DOHH2 (cell line): Measurements from ENCODE around the gene TOP2A.
A peak's percentile ranks its signal among the peaks of the same experiment; 100 is the strongest.

Experiments
- H3F3A ChIP-seq: fragments of 200-600 bp; sonication (generic), shearing (Covaris generic); 2 replicates; pipeline ENCODE4 v1.6.0; 2016; ENCODE audit warnings: antibody characterized with exemption, mild to moderate bottlenecking; ENCODE audit not compliant: control insufficient read depth, insufficient read depth
- H3K27ac ChIP-seq: fragments of 200-600 bp; sonication (generic); 2 replicates; pipeline ENCODE4 v1.5.1; 2014; ENCODE audit warnings: low read depth, mild to moderate bottlenecking, low read length, moderate library complexity
- H3K27me3 ChIP-seq: fragments of 200-600 bp; sonication (generic); 2 replicates; pipeline ENCODE4 v1.6.1; 2014; ENCODE audit warnings: mild to moderate bottlenecking, low read length, mixed read lengths; ENCODE audit not compliant: control insufficient read depth
- H3K36me3 ChIP-seq: fragments of 200-600 bp; sonication (generic); 2 replicates; pipeline ENCODE4 v1.6.1; 2014; ENCODE audit warnings: mild to moderate bottlenecking, low read length, moderate library complexity, mixed read lengths; ENCODE audit not compliant: control insufficient read depth
- H3K4me1 ChIP-seq: fragments of 200-600 bp; sonication (generic); 2 replicates; pipeline ENCODE4 v1.6.1; 2014; ENCODE audit warnings: mild to moderate bottlenecking, low read length, mixed read lengths; ENCODE audit not compliant: control insufficient read depth
- H3K4me2 ChIP-seq: fragments of 200-600 bp; sonication (generic); 2 replicates; pipeline ENCODE4 v1.6.0; 2014; ENCODE audit warnings: mild to moderate bottlenecking, low read length, moderate library complexity
- H3K4me3 ChIP-seq: fragments of 200-600 bp; sonication (generic); 2 replicates; pipeline ENCODE4 v1.5.1; 2014; ENCODE audit warnings: mild to moderate bottlenecking, low read length, mixed read lengths
- H3K79me2 ChIP-seq: fragments of 200-600 bp; sonication (generic); 2 replicates; pipeline ENCODE4 v1.6.1; 2014; ENCODE audit warnings: mild to moderate bottlenecking, low read length, mixed read lengths; ENCODE audit not compliant: control insufficient read depth
- H3K9me2 ChIP-seq: fragments of 200-600 bp; sonication (generic); replicated peaks from 2 replicates; pipeline ENCODE4 v1.6.1; 2014; ENCODE audit warnings: mild to moderate bottlenecking, low read length, mixed read lengths; ENCODE audit not compliant: control insufficient read depth
- H3K9me3 ChIP-seq: fragments of 200-600 bp; sonication (generic); 2 replicates; pipeline ENCODE4 v1.6.1; 2014; ENCODE audit warnings: antibody characterized with exemption, low read length, mixed read lengths; ENCODE audit not compliant: control insufficient read depth, insufficient read depth
- H4K20me1 ChIP-seq: fragments of 200-600 bp; sonication (generic); 2 replicates; pipeline ENCODE4 v1.6.0; 2014; ENCODE audit warnings: low read depth, mild to moderate bottlenecking, antibody characterized with exemption, low read length, moderate library complexity; ENCODE audit not compliant: control insufficient read depth, insufficient read depth
- EZH2phosphoT487 ChIP-seq: fragments of 200-600 bp; sonication (generic); IDR thresholded peaks from 2 replicates; pipeline ENCODE4 v1.6.1; 2017; ENCODE audit warnings: borderline replicate concordance, mild to moderate bottlenecking, antibody characterized with exemption, low read length, moderate library complexity, mixed read lengths
- TF ChIP-seq, protein P1 (sequence below): fragments of 200-600 bp; sonication (generic); IDR thresholded peaks from one replicate; pipeline ENCODE4 v1.5.1; 2014; ENCODE audit warnings: antibody characterized with exemption, mild to moderate bottlenecking, low read depth, low read length; ENCODE audit not compliant: poor library complexity, severe bottlenecking

Gene TOP2A

DNA sequence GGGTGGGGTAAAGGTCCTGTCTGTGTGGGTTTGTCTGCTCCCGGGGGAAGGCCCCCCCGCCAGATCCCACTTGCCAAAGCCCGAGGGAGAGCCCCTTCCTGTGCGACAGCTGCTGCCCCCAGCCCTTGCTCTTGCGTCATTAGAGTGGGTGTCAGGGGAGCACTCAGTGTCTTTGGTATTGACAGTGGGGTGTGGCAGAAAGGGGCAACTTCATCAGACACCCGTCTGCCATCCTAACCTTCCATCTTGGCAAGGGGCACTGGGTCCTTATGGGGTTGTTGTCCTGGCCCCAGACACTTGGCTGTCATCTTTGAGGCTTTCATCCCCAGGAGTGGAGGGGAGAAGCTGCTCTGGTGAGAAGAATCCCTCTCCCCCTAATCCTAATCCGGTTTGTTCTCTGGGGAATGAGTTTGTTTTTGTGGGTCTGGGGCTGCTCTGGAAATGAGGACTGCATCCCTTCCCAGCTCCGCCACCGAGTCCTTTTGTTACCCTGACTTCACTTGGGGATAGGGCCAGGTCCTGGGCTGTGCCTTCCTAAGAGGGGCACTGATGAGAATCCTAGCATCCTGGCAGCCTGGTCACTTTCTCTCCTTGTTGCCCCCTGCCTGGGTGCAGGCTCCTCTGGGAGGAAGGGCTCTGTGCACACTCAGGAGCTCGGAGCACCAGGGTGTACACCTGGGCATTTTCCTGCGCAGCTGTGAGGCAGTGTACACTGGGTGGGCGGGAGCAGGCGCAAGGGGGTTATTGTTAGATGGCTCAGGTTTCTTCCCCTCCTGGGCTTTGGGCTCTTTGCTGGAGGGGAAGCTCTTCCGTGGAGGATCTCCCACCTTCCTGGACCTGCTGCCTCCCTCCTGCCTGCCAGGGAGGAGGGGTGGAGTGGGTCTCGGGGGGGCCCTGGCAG is 74.2 kb downstream of the TOP2A start:
- no peak for TF ChIP-seq EZH2phosphoT487
- TF ChIP-seq, protein P1, sequence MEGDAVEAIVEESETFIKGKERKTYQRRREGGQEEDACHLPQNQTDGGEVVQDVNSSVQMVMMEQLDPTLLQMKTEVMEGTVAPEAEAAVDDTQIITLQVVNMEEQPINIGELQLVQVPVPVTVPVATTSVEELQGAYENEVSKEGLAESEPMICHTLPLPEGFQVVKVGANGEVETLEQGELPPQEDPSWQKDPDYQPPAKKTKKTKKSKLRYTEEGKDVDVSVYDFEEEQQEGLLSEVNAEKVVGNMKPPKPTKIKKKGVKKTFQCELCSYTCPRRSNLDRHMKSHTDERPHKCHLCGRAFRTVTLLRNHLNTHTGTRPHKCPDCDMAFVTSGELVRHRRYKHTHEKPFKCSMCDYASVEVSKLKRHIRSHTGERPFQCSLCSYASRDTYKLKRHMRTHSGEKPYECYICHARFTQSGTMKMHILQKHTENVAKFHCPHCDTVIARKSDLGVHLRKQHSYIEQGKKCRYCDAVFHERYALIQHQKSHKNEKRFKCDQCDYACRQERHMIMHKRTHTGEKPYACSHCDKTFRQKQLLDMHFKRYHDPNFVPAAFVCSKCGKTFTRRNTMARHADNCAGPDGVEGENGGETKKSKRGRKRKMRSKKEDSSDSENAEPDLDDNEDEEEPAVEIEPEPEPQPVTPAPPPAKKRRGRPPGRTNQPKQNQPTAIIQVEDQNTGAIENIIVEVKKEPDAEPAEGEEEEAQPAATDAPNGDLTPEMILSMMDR = no peak

DNA sequence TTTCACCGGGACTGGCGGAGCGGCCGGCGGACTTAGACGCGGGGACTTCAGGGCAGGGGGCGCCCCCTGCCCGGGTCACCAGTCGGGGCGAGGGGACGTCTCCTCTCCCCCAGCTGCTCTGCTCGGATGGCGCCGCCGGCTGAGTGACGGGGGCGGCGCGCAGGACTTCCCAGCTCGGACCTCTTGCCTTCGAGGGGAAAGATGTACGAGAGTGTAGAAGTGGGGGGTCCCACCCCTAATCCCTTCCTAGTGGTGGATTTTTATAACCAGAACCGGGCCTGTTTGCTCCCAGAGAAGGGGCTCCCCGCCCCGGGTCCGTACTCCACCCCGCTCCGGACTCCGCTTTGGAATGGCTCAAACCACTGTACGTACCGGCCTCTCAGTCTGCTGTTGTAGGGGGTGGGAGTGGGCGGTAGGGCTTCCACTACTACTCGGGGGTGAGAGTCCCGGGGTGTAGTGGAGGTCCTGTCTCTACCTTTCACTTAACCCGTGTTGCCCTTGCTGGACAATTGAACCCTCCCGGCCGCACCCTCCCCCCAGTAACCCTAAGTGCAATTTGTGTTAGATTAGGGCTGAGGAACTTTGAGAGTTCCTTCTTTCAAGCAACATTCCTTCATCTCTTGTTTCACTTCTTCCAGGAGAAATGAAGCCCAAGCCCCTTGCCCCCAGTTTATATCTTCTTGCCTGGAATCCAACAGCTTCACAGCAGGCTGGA is 75.0 kb downstream of the TOP2A start:
- Histone ChIP-seq H3K79me2 (peaks cover 11% of the 10 kb centered on the region), H3K9me2 (no peaks in the 10 kb centered on the region), H4K20me1 (peaks cover 14% of the 10 kb centered on the region), H3K27me3 (peaks cover 11% of the 10 kb centered on the region), H3K27ac (no peak overlapping the region), H3F3A (peaks cover 17% of the 10 kb centered on the region), H3K4me2 (peak overlapping the region; percentile 99), H3K36me3 (peaks cover 12% of the 10 kb centered on the region), H3K4me3 (peak overlapping the region; percentile 81), H3K9me3 (no peaks in the 10 kb centered on the region), H3K4me1 (peaks cover 98% of the 10 kb centered on the region)
- TF ChIP-seq, protein P1 = no peak
- no peak for TF ChIP-seq EZH2phosphoT487

More for the DNA sequence above, 74.2 kb downstream of the TOP2A start:
- Histone ChIP-seq H3K36me3 (peaks cover 9% of the 10 kb centered on the region), H3K27ac (no peak overlapping the region), H3K27me3 (peaks cover 11% of the 10 kb centered on the region), H3K9me3 (no peaks in the 10 kb centered on the region), H3K4me2 (no peak overlapping the region), H3K9me2 (no peaks in the 10 kb centered on the region), H3K4me1 (peaks cover 98% of the 10 kb centered on the region), H3F3A (peaks cover 17% of the 10 kb centered on the region), H3K79me2 (peaks cover 12% of the 10 kb centered on the region), H3K4me3 (no peak overlapping the region), H4K20me1 (peaks cover 14% of the 10 kb centered on the region)

DNA sequence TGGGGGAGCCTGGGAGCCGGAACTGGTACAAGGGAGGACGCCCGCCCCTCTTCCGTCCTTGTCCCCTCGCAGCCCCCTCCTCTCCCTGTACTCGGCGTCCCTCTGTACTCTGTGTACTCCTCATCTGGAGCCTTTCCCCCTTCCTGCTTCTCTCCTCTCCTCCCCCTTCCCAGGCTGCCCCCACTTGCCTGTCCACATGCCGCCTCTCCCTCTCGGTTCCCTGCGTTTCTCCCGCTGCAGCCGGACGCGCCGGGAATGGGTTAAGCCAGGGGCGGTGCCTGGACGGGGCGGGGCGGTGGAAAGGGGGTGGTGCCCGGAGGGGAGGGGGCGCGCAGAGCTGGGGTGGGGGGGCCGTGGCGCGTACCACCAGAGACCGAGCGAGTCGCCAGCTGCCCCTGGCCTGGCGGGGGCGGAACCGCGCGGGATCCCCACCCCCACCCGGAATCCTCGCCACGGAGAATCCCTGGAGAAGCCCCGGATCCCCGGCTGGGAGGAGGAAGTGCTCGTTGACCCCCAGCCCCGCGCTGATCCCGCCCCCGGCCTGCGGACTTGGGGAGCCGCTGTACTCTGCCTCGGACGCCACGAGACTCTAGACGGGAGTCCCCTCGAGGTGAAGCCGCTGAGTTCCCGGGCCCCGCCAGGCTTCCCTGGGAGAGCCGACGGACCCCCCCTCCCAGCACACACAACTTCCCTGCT is 75.7 kb downstream of the TOP2A start:
- Histone ChIP-seq H3K4me3 (peak overlapping the region; percentile 81), H3K4me2 (peak overlapping the region; percentile 99), H3K36me3 (peaks cover 12% of the 10 kb centered on the region), H3K27ac (no peak overlapping the region), H3K27me3 (peaks cover 11% of the 10 kb centered on the region), H4K20me1 (peaks cover 14% of the 10 kb centered on the region), H3K9me3 (no peaks in the 10 kb centered on the region), H3K9me2 (no peaks in the 10 kb centered on the region), H3K79me2 (peaks cover 8% of the 10 kb centered on the region), H3F3A (peaks cover 17% of the 10 kb centered on the region), H3K4me1 (peaks cover 95% of the 10 kb centered on the region)
- TF ChIP-seq, protein P1 = no peak
- no peak for TF ChIP-seq EZH2phosphoT487
